Measurements from ENCODE around the gene PPP1R12C. TPM values are rescaled to one million over a fixed set of nuclear protein-coding genes. Genes with fewer than 3 reads are reported as not detected.
"Not testable (repeated sequence)": the region's sequence is repeated elsewhere in the genome, so short reads cannot be mapped to it uniquely, and the experiment has no call there.

Gene PPP1R12C
- total RNA-seq, 6 experiments from 2014 or later, result 82.7 to 96.0 (median 91.9) TPM

- Mint-ChIP-seq H3K9me3 (no peaks in the 10 kb centered on the region), H3K4me3 (no peak overlapping the region), H3K36me3 (ENCODE audit: low read depth) (no peaks in the 10 kb centered on the region), H3K4me1 (ENCODE audit: low read depth) (peaks cover 15% of the 10 kb centered on the region), H3K27ac (no peak overlapping the region), H3K27me3 (ENCODE audit: insufficient read depth) (peaks cover 6% of the 10 kb centered on the region; the same call in 1 of the 2 replicates)
- TF ChIP-seq, protein P1, sequence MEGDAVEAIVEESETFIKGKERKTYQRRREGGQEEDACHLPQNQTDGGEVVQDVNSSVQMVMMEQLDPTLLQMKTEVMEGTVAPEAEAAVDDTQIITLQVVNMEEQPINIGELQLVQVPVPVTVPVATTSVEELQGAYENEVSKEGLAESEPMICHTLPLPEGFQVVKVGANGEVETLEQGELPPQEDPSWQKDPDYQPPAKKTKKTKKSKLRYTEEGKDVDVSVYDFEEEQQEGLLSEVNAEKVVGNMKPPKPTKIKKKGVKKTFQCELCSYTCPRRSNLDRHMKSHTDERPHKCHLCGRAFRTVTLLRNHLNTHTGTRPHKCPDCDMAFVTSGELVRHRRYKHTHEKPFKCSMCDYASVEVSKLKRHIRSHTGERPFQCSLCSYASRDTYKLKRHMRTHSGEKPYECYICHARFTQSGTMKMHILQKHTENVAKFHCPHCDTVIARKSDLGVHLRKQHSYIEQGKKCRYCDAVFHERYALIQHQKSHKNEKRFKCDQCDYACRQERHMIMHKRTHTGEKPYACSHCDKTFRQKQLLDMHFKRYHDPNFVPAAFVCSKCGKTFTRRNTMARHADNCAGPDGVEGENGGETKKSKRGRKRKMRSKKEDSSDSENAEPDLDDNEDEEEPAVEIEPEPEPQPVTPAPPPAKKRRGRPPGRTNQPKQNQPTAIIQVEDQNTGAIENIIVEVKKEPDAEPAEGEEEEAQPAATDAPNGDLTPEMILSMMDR (IDR thresholded peaks at IDR 0.05), result no peak
- no peak for DNase-seq
Measured at GRCh38 chr19:55156202-55157063, 39.0 kb upstream of the PPP1R12C start.

DNA sequence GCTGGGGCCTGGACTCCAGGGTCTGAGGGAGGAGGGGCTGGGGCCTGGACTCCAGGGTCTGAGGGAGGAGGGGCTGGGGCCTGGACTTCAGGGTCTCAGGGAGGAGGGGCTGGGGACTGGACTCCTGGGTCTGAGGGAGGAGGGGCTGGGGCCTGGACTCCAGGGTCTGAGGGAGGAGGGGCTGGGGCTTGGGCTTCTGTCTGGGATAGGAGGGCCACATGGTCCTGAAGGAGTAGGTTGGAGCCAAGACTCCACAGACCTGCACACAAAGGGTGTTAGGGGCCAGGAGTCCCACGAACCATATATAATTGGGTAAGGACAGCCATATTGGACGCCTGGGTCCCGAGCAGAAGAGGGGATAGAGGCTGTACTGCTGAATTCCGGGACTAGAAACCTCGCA is 38.3 kb upstream of the PPP1R12C start:
- H3K27me3 Mint-ChIP-seq (ENCODE audit: insufficient read depth); H3K36me3 Mint-ChIP-seq (ENCODE audit: low read depth); H3K9me3 Mint-ChIP-seq: not testable (repeated sequence)

DNA sequence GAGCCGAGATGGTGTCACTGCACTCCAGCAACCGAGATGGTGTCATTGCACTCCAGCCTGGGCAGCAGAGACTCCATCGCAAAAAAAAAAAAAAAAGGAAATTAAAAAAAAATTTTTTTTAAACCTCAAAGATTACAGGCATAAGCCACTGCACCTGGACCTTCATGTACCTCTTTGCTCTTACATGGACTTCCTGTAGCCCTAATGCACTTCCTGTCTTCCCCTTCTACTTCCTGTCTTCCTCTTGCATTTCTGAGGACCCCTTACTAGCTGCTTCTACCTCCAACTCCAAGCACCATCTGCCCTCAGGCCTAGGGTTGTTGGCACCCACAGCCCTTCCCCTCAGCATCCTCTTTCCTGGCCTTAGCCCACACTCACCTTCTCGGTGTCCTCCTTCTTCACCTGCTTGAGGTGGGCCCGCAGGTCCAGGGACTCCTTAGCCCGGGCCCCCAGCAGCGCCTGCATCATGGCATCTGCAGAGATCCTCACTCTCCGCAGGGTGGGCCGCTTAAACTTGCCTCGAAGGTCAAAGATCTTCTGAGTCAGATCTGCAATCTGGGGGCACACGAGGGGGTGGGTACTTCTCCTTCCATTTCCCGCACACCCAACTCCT is 36.3 kb upstream of the PPP1R12C start:
- H3K36me3 Mint-ChIP-seq (ENCODE audit: low read depth), result no peaks in the 10 kb centered on the region
- no peak overlapping the region for H3K27ac Mint-ChIP-seq
- H3K9me3 Mint-ChIP-seq, result no peaks in the 10 kb centered on the region
- DNase-seq, result no peak
- peaks cover 9% of the 10 kb centered on the region for H3K4me1 Mint-ChIP-seq (ENCODE audit: low read depth)
- H3K27me3 Mint-ChIP-seq (ENCODE audit: insufficient read depth), result peaks cover 18% of the 10 kb centered on the region
- H3K4me3 Mint-ChIP-seq, result no peak overlapping the region
- TF ChIP-seq, protein P1 (IDR thresholded peaks at IDR 0.05), result no peak

More for the DNA sequence above, 38.3 kb upstream of the PPP1R12C start:
- not testable (repeated sequence) for H3K27ac Mint-ChIP-seq, DNase-seq, H3K4me3 Mint-ChIP-seq
- peaks cover 15% of the 10 kb centered on the region for H3K4me1 Mint-ChIP-seq (ENCODE audit: low read depth)

DNA sequence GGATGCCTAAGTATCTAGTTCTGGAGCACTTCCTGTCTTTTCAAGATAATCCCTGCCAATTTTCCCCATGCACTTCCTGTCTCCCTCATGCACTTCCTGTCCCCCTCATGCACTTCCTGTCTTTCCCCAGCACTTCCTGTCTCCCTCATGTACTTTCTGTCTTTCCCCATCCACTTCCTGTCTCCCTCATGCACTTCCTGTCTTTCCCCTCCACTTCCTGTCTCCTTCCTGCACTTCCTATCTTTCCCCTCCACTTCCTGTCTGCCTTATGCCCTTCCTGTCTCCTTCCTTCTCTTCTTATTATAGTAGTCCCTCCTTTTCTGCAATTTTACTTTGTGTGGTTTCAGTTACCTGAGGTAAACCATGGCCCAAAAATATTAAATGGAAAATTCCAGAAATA is 34.6 kb upstream of the PPP1R12C start:
- no peak for DNase-seq
- TF ChIP-seq, protein P1 (IDR thresholded peaks at IDR 0.05), result no peak
- Mint-ChIP-seq H3K27ac (no peak overlapping the region), H3K27me3 (ENCODE audit: insufficient read depth) (peaks cover 25% of the 10 kb centered on the region), H3K9me3 (no peaks in the 10 kb centered on the region), H3K4me1 (ENCODE audit: low read depth) (peaks cover 7% of the 10 kb centered on the region; the same call in 1 of the 2 replicates), H3K36me3 (ENCODE audit: low read depth) (no peaks in the 10 kb centered on the region), H3K4me3 (no peak overlapping the region)

GRCh38 chr19:55149078-55150003 is 31.9 kb upstream of the PPP1R12C start, which contains the start of gene TNNT1:
TNNT1 (minus strand) TSS chr19:55149206; CDS start chr19:55147157, 2,049 bp downstream.
- DNase-seq, result no peak
- Mint-ChIP-seq H3K27me3 (ENCODE audit: insufficient read depth) (peaks cover 29% of the 10 kb centered on the region), H3K4me1 (ENCODE audit: low read depth) (peaks cover 7% of the 10 kb centered on the region; the same call in 1 of the 2 replicates), H3K27ac (no peak within 1 kb of the TSS), H3K4me3 (no peak within 1 kb of the TSS), H3K9me3 (no peaks in the 10 kb centered on the region), H3K36me3 (ENCODE audit: low read depth) (no peaks in the 10 kb centered on the region)
- TF ChIP-seq, protein P1 (IDR thresholded peaks at IDR 0.05), result no peak
